ENCODE results near the gene LUC7L3. TPM values are rescaled to one million over a fixed set of nuclear protein-coding genes. Genes with fewer than 3 reads are reported as not detected.

LUC7L3 gene
- total and polyA plus RNA-seq, 10 of the 15 experiments (the other 5 are each of a cell fraction or from before 2014, with no cell fraction given), result 51.3 to 176 (median 149) TPM

DNA sequence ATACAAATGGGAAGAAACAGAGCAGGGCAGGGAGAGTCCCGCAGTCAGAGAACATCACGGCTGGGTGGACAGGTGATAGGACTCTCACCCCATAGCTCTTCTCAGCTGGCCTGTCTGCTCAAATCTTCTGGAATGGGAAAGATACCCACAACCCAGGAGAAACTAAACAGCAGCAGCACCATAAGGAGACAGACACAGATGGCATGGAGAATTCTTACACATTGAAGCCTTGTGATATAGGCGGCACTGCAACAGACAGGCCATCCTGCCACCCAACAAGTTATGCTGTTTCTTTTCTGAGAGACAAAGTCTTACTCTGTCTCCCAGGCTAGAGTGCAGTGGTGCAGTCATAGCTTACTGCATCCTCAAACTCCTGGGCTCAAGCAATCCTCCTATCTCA lies 56.5 kb downstream of the LUC7L3 start:
- peaks cover 8% of the 10 kb centered on the region for H3K4me1 ChIP-seq (ENCODE audit: control insufficient read depth, insufficient read depth, low read length)
- H4K20me1 ChIP-seq (ENCODE audit: control insufficient read depth, insufficient read depth), result no peaks in the 10 kb centered on the region
- H3K4me2 ChIP-seq (ENCODE audit: control insufficient read depth, insufficient read depth), result no peak overlapping the region
- TF ChIP-seq ZBTB40 (IDR thresholded peaks at IDR 0.05; ENCODE audit: borderline replicate concordance) (no peak), CREB1 (IDR thresholded peaks at IDR 0.05; ENCODE audit: low read depth) (no peak), SREBF1 (IDR thresholded peaks at IDR 0.05; ENCODE audit: low read length) (no peak), RBBP5 (conservative IDR thresholded peaks at IDR 0.05) (no peak), SMARCA5 (IDR thresholded peaks at IDR 0.05) (no peak), PKNOX1 (IDR thresholded peaks at IDR 0.05) (no peak), FOXM1 (IDR thresholded peaks at IDR 0.05; ENCODE audit: low read depth, low read length) (no peak), LARP7 (IDR thresholded peaks at IDR 0.05) (no peak), ZBTB4 (CRISPR knock-in tag; IDR thresholded peaks at IDR 0.05) (no peak), ESRRA (IDR thresholded peaks at IDR 0.05; ENCODE audit: low read length) (no peak), STAT3 (IDR thresholded peaks at IDR 0.05; ENCODE audit: low read depth, low read length) (no peak), POLR2AphosphoS5 (IDR thresholded peaks at IDR 0.05; ENCODE audit: low read length) (no peak), KAT2A (conservative IDR thresholded peaks at IDR 0.05; ENCODE audit: control insufficient read depth, low read depth, low read length) (no peak)
- TF ChIP-seq, protein P1, sequence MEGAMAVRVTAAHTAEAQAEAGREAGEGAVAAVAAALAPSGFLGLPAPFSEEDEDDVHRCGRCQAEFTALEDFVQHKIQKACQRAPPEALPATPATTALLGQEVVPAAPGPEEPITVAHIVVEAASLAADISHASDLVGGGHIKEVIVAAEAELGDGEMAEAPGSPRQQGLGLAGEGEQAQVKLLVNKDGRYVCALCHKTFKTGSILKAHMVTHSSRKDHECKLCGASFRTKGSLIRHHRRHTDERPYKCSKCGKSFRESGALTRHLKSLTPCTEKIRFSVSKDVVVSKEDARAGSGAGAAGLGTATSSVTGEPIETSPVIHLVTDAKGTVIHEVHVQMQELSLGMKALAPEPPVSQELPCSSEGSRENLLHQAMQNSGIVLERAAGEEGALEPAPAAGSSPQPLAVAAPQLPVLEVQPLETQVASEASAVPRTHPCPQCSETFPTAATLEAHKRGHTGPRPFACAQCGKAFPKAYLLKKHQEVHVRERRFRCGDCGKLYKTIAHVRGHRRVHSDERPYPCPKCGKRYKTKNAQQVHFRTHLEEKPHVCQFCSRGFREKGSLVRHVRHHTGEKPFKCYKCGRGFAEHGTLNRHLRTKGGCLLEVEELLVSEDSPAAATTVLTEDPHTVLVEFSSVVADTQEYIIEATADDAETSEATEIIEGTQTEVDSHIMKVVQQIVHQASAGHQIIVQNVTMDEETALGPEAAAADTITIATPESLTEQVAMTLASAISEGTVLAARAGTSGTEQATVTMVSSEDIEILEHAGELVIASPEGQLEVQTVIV (IDR thresholded peaks at IDR 0.05; ENCODE audit: borderline replicate concordance, partially characterized antibody), result no peak
- BruUV-seq (replicated peaks), result no TSS peak
- no peaks in the 10 kb centered on the region for H3K27me3 ChIP-seq (replicated peaks in 1 of 2; ENCODE audit: control insufficient read depth in 2 of 2, insufficient read depth in 2 of 2, low read length in 1 of 2)
- no peak for FAIRE-seq
- no peak for ATAC-seq
- H3K36me3 ChIP-seq (ENCODE audit: control insufficient read depth in 2 of 2, insufficient read depth in 2 of 2, low read length in 1 of 2), result no peaks in the 10 kb centered on the region
- DNase-seq (ENCODE audit: low read depth, low spot score), result no peak
- no peak overlapping the region for H2AFZ ChIP-seq (ENCODE audit: control insufficient read depth, low read depth, low read length)
- CTCF ChIA-PET, result interaction anchor here (1.0 kb wide), 1 partner anchor 11 kb away, joined by 3 read pairs; no protein-coding TSS in a partner anchor
- POLR2A ChIA-PET, result no interaction called here
- intact Hi-C loops (cut with micrococcal nuclease; ENCODE audit: unreplicated experiment) (no loop called here), in situ Hi-C loops (cut with MboI) (no loop called here)
- SMC1A ChIA-PET (ENCODE audit: uncharacterized antibody, unreplicated experiment), result interaction anchor here (0.5 kb wide), 1 partner anchor 29 kb away, joined by 5 read pairs; no protein-coding TSS in a partner anchor
- no peak overlapping the region for H3K27ac ChIP-seq (ENCODE audit: control insufficient read depth, insufficient read depth)
- no peak overlapping the region for H3K4me3 ChIP-seq
- no peaks in the 10 kb centered on the region for H3K9me3 ChIP-seq (replicated peaks; ENCODE audit: control insufficient read depth, insufficient read depth, low read length)
- RAD21 ChIA-PET (ENCODE audit: unreplicated experiment), result no interaction called here
- H3K9ac ChIP-seq (ENCODE audit: control insufficient read depth, insufficient read depth, low read length), result no peak overlapping the region
- WGBS (ENCODE audit: insufficient coverage, insufficient replicate concordance, low lambda C conversion rate, missing lambda C conversion rate), result 98% methylated on average over 3 of the region's 3 CpGs
- no peaks in the 10 kb centered on the region for H3K79me2 ChIP-seq (ENCODE audit: control insufficient read depth, insufficient read depth, low read length)

All from GM12878 (cell line).